HG03196 (cell line): ENCODE measurements around the gene PECR.

Source experiments
- ATAC-seq: cut with Tn5 transposase; IDR thresholded peaks from one replicate; pipeline ENCODE4 v1.9.1; 2021; ENCODE audit not compliant: unreplicated experiment

PECR gene

GRCh38 chr2:216072473-216072872 lies 9.1 kb downstream of the PECR start:
- no peak for ATAC-seq

GRCh38 chr2:216071111-216071851 lies 10.3 kb downstream of the PECR start:
- no peak for ATAC-seq

- ATAC-seq: no peak
Measured at GRCh38 chr2:216070195-216070594, 11.4 kb downstream of the PECR start.

- no peak for ATAC-seq
Measured at GRCh38 chr2:216069028-216069427, 12.6 kb downstream of the PECR start.

- no peak for ATAC-seq
Measured at GRCh38 chr2:216066230-216066629, 15.4 kb downstream of the PECR start.

GRCh38 chr2:216064665-216065064 lies 16.9 kb downstream of the PECR start:
- ATAC-seq: no peak

- ATAC-seq: no peak
Measured at GRCh38 chr2:216064014-216064630, 17.5 kb downstream of the PECR start.

GRCh38 chr2:216059233-216059834 lies 22.3 kb downstream of the PECR start:
- ATAC-seq: no peak

GRCh38 chr2:216057688-216058193 lies 23.9 kb downstream of the PECR start:
- ATAC-seq: peak; percentile 87

- ATAC-seq: peak; percentile 35
Measured at GRCh38 chr2:216056739-216057138, 24.9 kb downstream of the PECR start.

GRCh38 chr2:216055680-216056079 lies 25.9 kb downstream of the PECR start:
- ATAC-seq: no peak

GRCh38 chr2:216052420-216052819 lies 29.2 kb downstream of the PECR start:
- no peak for ATAC-seq

- ATAC-seq: no peak
Measured at GRCh38 chr2:216051350-216051749, 30.3 kb downstream of the PECR start.

- ATAC-seq: no peak
Measured at GRCh38 chr2:216049452-216049851, 32.2 kb downstream of the PECR start.

- no peak for ATAC-seq
Measured at GRCh38 chr2:216047397-216047796, 34.2 kb downstream of the PECR start.

- ATAC-seq: peak; percentile 90
Measured at GRCh38 chr2:216044883-216045486, 36.6 kb downstream of the PECR start.

GRCh38 chr2:216043949-216044348 lies 37.7 kb downstream of the PECR start:
- ATAC-seq: no peak

GRCh38 chr2:216041438-216041837 lies 40.2 kb downstream of the PECR start:
- ATAC-seq: no peak

GRCh38 chr2:216039918-216040317 lies 41.7 kb downstream of the PECR start:
- no peak for ATAC-seq

- ATAC-seq: no peak
Measured at GRCh38 chr2:216034065-216034464, 47.5 kb downstream of the PECR start.

- peak; percentile 37 for ATAC-seq
Measured at GRCh38 chr2:216033403-216033802, 48.2 kb downstream of the PECR start.
